PC-3 (cell line): ENCODE data around the gene DYSF.

Experiments used
- EZH2 ChIP-seq: fragments of 300-600 bp; sonication (generic); IDR thresholded peaks from one replicate; pipeline ENCODE4 v1.6.1; 2017; ENCODE audit warnings: antibody characterized with exemption, mild to moderate bottlenecking, low read length; ENCODE audit not compliant: unreplicated experiment
- EZH2phosphoT487 ChIP-seq: fragments of 300-600 bp; sonication (generic); IDR thresholded peaks from 2 replicates; pipeline ENCODE4 v1.6.1; 2018; ENCODE audit warnings: mild to moderate bottlenecking, antibody characterized with exemption, low read length, borderline replicate concordance
- TF ChIP-seq, protein P1 (sequence below): fragments of 300-600 bp; sonication (generic); conservative IDR thresholded peaks from 2 replicates; pipeline ENCODE4 v1.5.1; 2017; ENCODE audit warnings: antibody characterized with exemption, low read depth, mild to moderate bottlenecking, low read length

DNA sequence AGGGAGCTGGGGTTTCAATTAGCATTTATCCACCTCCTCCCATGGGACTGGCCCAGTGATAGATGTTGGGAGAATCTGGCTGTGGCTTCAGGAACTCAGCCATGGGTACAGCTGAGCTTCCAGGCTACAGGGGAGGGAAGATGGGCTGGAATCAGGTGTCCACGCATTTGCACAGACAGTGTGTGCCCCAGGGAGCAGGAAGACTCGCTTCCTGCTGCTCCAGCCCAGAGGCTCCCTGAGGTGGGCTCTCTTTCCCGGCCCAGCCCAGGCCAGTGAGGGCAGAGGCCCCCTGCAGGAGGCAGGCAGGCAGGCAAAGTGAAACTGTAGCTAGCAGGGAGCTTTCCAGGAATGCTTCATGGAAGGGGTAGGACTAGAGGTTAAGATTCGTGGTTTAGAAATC lies 28.7 kb downstream of the DYSF start:
- TF ChIP-seq, protein P1, sequence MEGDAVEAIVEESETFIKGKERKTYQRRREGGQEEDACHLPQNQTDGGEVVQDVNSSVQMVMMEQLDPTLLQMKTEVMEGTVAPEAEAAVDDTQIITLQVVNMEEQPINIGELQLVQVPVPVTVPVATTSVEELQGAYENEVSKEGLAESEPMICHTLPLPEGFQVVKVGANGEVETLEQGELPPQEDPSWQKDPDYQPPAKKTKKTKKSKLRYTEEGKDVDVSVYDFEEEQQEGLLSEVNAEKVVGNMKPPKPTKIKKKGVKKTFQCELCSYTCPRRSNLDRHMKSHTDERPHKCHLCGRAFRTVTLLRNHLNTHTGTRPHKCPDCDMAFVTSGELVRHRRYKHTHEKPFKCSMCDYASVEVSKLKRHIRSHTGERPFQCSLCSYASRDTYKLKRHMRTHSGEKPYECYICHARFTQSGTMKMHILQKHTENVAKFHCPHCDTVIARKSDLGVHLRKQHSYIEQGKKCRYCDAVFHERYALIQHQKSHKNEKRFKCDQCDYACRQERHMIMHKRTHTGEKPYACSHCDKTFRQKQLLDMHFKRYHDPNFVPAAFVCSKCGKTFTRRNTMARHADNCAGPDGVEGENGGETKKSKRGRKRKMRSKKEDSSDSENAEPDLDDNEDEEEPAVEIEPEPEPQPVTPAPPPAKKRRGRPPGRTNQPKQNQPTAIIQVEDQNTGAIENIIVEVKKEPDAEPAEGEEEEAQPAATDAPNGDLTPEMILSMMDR: 0 out of 2 replicates have a peak, but pooled peaks have one; percentile 14
- no peak for TF ChIP-seq EZH2
- TF ChIP-seq EZH2phosphoT487: no peak
